SK-N-SH treated with all-trans-retinoic acid at 6 μM for 48 hours (cell line): ENCODE measurements around the gene PODNL1.

Source experiments
- ESRRG ChIP-seq: fragments of 250-450 bp; sonication (Bioruptor Pico); IDR thresholded peaks from 2 replicates; pipeline ENCODE4 v1.6.1; 2021; ENCODE audit warnings: mild to moderate bottlenecking
- TF ChIP-seq, protein P1 (sequence below): fragments of 250-450 bp; sonication (Bioruptor Pico); IDR thresholded peaks from 2 replicates; pipeline ENCODE4 v1.8.0; 2021; ENCODE audit warnings: low read depth, mild to moderate bottlenecking, moderate library complexity, borderline replicate concordance

DNA sequence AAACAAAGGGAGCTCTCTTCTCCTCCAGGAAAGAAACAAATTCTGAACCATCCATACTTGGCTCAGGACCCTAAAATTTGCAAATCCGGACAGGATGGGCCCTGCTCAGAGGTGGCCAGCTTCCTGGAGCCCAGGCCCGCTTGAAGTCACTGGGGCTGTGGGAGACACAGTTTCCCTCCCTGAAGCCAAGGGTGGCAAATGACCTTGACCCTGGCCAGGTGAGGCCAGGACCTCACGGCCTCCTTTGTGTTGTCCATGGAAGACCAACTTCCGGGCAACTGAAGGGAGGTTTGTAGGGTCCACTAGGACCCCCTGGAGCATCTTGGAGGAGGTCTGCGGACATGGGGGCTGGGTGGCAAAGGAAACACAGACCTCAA lies 55.8 kb downstream of the PODNL1 start:
- no peak for TF ChIP-seq ESRRG (CRISPR knock-in tag)
- TF ChIP-seq, protein P1, sequence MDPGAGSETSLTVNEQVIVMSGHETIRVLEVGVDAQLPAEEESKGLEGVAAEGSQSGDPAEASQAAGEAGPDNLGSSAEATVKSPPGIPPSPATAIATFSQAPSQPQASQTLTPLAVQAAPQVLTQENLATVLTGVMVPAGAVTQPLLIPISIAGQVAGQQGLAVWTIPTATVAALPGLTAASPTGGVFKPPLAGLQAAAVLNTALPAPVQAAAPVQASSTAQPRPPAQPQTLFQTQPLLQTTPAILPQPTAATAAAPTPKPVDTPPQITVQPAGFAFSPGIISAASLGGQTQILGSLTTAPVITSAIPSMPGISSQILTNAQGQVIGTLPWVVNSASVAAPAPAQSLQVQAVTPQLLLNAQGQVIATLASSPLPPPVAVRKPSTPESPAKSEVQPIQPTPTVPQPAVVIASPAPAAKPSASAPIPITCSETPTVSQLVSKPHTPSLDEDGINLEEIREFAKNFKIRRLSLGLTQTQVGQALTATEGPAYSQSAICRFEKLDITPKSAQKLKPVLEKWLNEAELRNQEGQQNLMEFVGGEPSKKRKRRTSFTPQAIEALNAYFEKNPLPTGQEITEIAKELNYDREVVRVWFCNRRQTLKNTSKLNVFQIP (CRISPR knock-in tag): no peak
